Ascending aorta (tissue), 2 donors: ENCODE data around the gene CDKL2. TPM values are rescaled to one million over a fixed set of nuclear protein-coding genes. Genes with fewer than 3 reads are reported as not detected.

ENCODE experiments used
- DNase-seq, 2 donors: peaks; one replicate each; pipeline ENCODE4 v3.0.0-alpha.2; 2019; ENCODE audit warnings: low spot score in 2 of 2
- H3K27ac ChIP-seq, 2 donors: fragments of 200-600 bp; sonication (generic); one replicate each; pipeline ENCODE4 v1.5.1; 2016 to 2017; ENCODE audit warnings: mild to moderate bottlenecking in 1 of 2
- H3K27me3 ChIP-seq: fragments of 200-600 bp; sonication (generic); one replicate; pipeline ENCODE4 v1.5.1; 2017
- H3K36me3 ChIP-seq, 2 donors: fragments of 200-600 bp; sonication (generic); one replicate each; pipeline ENCODE4 v1.5.1; 2016
- H3K4me1 ChIP-seq, 2 donors: fragments of 200-600 bp; sonication (generic); one replicate each; pipeline ENCODE4 v1.5.1; 2016 to 2017; ENCODE audit warnings: mild to moderate bottlenecking in 1 of 2
- H3K4me3 ChIP-seq, 2 donors: fragments of 200-600 bp; sonication (generic); one replicate each; pipeline ENCODE4 v1.5.1; 2016 to 2017; ENCODE audit warnings: mild to moderate bottlenecking in 1 of 2
- H3K9me3 ChIP-seq, 2 donors: fragments of 200-600 bp; sonication (generic); one replicate each; pipeline ENCODE4 v1.5.1; 2016
- CTCF ChIP-seq, 3 experiments: fragments of 200-600 bp in 2 of 3; fragments of 450-650 bp in 1 of 3; sonication (generic) in 2 of 3; IDR thresholded peaks; one replicate each; pipeline ENCODE4 v1.5.1; 2016 to 2019; ENCODE audit warnings: antibody characterized with exemption in 3 of 3, mild to moderate bottlenecking in 1 of 3, moderate library complexity in 1 of 3
- intact Hi-C: fragments of 100-400 bp; cut with DNase I; formaldehyde crosslinking; loops from one replicate; pipeline ENCODE4 v1.15.1; 2023
- total RNA-seq: library from RNA; depleted of rRNA; stranded (reverse); fragments of >200 nt; gene quantifications from one replicate; pipeline ENCODE4 v1.1.0, GENCODE V29; 2016

The CDKL2 gene
- total RNA-seq, 1 donor from 2014 or later = not detected

GRCh38 chr4:75630937-75631329, 605 bp upstream of the CDKL2 start:
- Histone ChIP-seq H3K27ac (peak overlapping the region; percentile 36 to 57), H3K27me3 (no peaks in the 10 kb centered on the region), H3K36me3 (no peaks in the 10 kb centered on the region), H3K9me3 (no peaks in the 10 kb centered on the region), H3K4me3 (peak overlapping the region; percentile 74 to 77), H3K4me1 (no peaks in the 10 kb centered on the region)
- intact Hi-C loops = loop anchor here (1.0 to 2.0 kb wide), 2 partner anchors 42 to 93 kb away; partner anchors contain the start of genes G3BP2 and USO1
- no peak for TF ChIP-seq CTCF (IDR thresholded peaks at IDR 0.05)
- DNase-seq = no peak

GRCh38 chr4:75629239-75629638, 1.1 kb downstream of the CDKL2 start:
- Histone ChIP-seq H3K4me1 (no peaks in the 10 kb centered on the region), H3K9me3 (no peaks in the 10 kb centered on the region), H3K36me3 (no peaks in the 10 kb centered on the region), H3K27me3 (no peaks in the 10 kb centered on the region), H3K4me3 (peak overlapping the region in 1 of 2 donors; percentile 77), H3K27ac (no peak overlapping the region)
- DNase-seq = no peak
- intact Hi-C loops = no loop called here
- no peak for TF ChIP-seq CTCF (IDR thresholded peaks at IDR 0.05)

DNA sequence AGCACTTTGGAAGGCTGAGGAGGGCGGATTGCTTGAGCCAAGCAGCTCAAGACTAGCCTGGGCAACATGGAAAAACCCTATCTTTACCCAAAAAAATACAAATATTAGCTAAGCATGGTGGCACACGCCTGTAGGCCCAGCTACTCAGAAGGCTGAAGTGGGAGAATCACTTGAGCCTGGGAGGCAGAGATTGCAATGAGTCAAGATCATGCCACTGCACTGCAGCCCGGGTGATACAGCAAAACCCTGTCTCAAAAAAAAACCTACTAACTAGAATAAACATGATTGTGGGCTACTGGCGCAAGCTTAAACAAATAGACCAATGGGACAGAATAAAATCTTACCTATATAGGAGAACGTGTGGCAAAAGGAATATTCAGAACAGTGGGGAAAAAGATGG, 7.3 kb downstream of the CDKL2 start:
- DNase-seq = no peak
- Histone ChIP-seq H3K9me3 (no peaks in the 10 kb centered on the region), H3K27ac (no peak overlapping the region), H3K27me3 (no peaks in the 10 kb centered on the region), H3K4me3 (no peak overlapping the region), H3K4me1 (no peaks in the 10 kb centered on the region), H3K36me3 (no peaks in the 10 kb centered on the region)
- no peak for TF ChIP-seq CTCF (IDR thresholded peaks at IDR 0.05)
- intact Hi-C loops = no loop called here

- no peak for TF ChIP-seq CTCF (IDR thresholded peaks at IDR 0.05)
- no peaks in the 10 kb centered on the region for H3K36me3 ChIP-seq
- H3K9me3 ChIP-seq = no peaks in the 10 kb centered on the region
- intact Hi-C loops = no loop called here
- no peak overlapping the region for H3K27ac ChIP-seq
- no peaks in the 10 kb centered on the region for H3K27me3 ChIP-seq
- no peak overlapping the region for H3K4me3 ChIP-seq
- no peaks in the 10 kb centered on the region for H3K4me1 ChIP-seq
- no peak for DNase-seq
Observed at GRCh38 chr4:75621715-75622114, 8.6 kb downstream of the CDKL2 start.

- no peaks in the 10 kb centered on the region for H3K9me3 ChIP-seq
- H3K27ac ChIP-seq = no peak overlapping the region
- H3K4me3 ChIP-seq = no peak overlapping the region
- no peak for TF ChIP-seq CTCF (IDR thresholded peaks at IDR 0.05)
- DNase-seq = no peak
- no peaks in the 10 kb centered on the region for H3K36me3 ChIP-seq
- no peaks in the 10 kb centered on the region for H3K27me3 ChIP-seq
- intact Hi-C loops = no loop called here
- no peaks in the 10 kb centered on the region for H3K4me1 ChIP-seq
Observed at GRCh38 chr4:75612306-75612705, 18.0 kb downstream of the CDKL2 start.

GRCh38 chr4:75605928-75606327, 24.4 kb downstream of the CDKL2 start:
- Histone ChIP-seq H3K4me3 (no peak overlapping the region), H3K27ac (no peak overlapping the region), H3K36me3 (no peaks in the 10 kb centered on the region), H3K9me3 (no peaks in the 10 kb centered on the region), H3K27me3 (no peaks in the 10 kb centered on the region), H3K4me1 (no peaks in the 10 kb centered on the region)
- intact Hi-C loops = no loop called here
- no peak for TF ChIP-seq CTCF (IDR thresholded peaks at IDR 0.05)
- no peak for DNase-seq
